HCT116 (cell line): Measurements from ENCODE around the gene FOXD1. TPM values are rescaled to one million over a fixed set of nuclear protein-coding genes. Genes with fewer than 3 reads are reported as not detected.

Experiments
- ATAC-seq: fragments of 200-7000 bp; cut with Tn5 transposase; 2 replicates; pipeline ENCODE4 v1.9.1; 2020; ENCODE audit warnings: mild to moderate bottlenecking, moderate library complexity
- BruUV-seq: library from RNA; stranded (reverse); fragments of 400-500 nt; replicated peaks from 2 replicates; lab custom pipeline; 2021; lab: Mats Ljungman, UMichigan
- CTCF ChIA-PET: fragments of 300-600 bp; sonication (Branson Sonifier 250); formaldehyde crosslinking; loops from one replicate; lab custom pipeline; 2021; ENCODE audit warnings: antibody characterized with exemption; lab: Charles Lee
- POLR2A ChIA-PET: fragments of 300-600, 350-600 bp; sonication (Branson Sonifier 250); formaldehyde crosslinking; loops from one replicate; lab custom pipeline; 2021; ENCODE audit warnings: antibody characterized with exemption; lab: Charles Lee
- RAD21 ChIA-PET, 2 experiments: fragments of 300-600 bp; sonication (Branson Sonifier 250); formaldehyde crosslinking; loops; one replicate each; lab custom pipeline; 2023; ENCODE audit warnings: low total read pairs in 2 of 2; ENCODE audit not compliant: uncharacterized antibody in 2 of 2, unreplicated experiment in 2 of 2, low non-redundant PET in 1 of 2; lab: Charles Lee
- DNase-seq: peaks from one replicate; pipeline ENCODE4 v3.0.0-alpha.2; 2010; ENCODE audit warnings: low read depth, low spot score
- H2AFZ ChIP-seq: fragments of 200-600 bp; shearing (Covaris generic), sonication (generic); 2 replicates; pipeline ENCODE4 v1.6.1; 2017; ENCODE audit warnings: low read depth, mixed run types, mixed read lengths, antibody characterized with exemption, low read length; ENCODE audit not compliant: poor library complexity, severe bottlenecking
- H3K27ac ChIP-seq: 2 replicates; pipeline ENCODE4 v1.5.1; 2012; ENCODE audit warnings: low read depth, low read length
- H3K27me3 ChIP-seq: fragments of 200-600 bp; sonication (generic); 2 replicates; pipeline ENCODE4 v1.6.1; 2016; ENCODE audit warnings: mixed run types, low read length, mixed read lengths; ENCODE audit not compliant: insufficient read depth
- H3K36me3 ChIP-seq, 2 experiments: fragments of 200-500 bp in 1 of 2; fragments of 200-600 bp in 1 of 2; sonication (Bioruptor generic) in 1 of 2; sonication (generic) in 1 of 2; 2 replicates each; pipeline versions ENCODE4 v1.5.1 to v1.6.1; 2014 to 2016; ENCODE audit warnings: low read length in 2 of 2, inconsistent platforms in 1 of 2, mixed read lengths in 1 of 2, mixed run types in 1 of 2; ENCODE audit not compliant: insufficient read depth in 2 of 2, control insufficient read depth in 1 of 2
- H3K4me1 ChIP-seq, 2 experiments: fragments of 200-600 bp in 1 of 2; sonication (generic) in 1 of 2; 2 replicates each; pipeline versions ENCODE4 v1.5.1 to v1.6.1; 2012 to 2017; ENCODE audit warnings: low read length in 2 of 2, inconsistent platforms in 1 of 2, mild to moderate bottlenecking in 1 of 2, mixed read lengths in 1 of 2, mixed run types in 1 of 2, moderate library complexity in 1 of 2; ENCODE audit not compliant: insufficient read depth in 2 of 2, control insufficient read depth in 1 of 2
- H3K4me2 ChIP-seq: fragments of 200-600 bp; sonication (generic); 2 replicates; pipeline ENCODE4 v1.6.1; 2017; ENCODE audit warnings: mixed run types, low read length, mixed read lengths
- H3K4me3 ChIP-seq, 2 experiments: fragments of 200-600 bp in 1 of 2; sonication (generic) in 1 of 2; replicated peaks in 1 of 2; 2 replicates each; pipeline ENCODE4 v1.5.1; 2011 to 2016; ENCODE audit warnings: low read length in 2 of 2, control low read depth in 1 of 2, low read depth in 1 of 2, mild to moderate bottlenecking in 1 of 2, mixed read lengths in 1 of 2, mixed run types in 1 of 2
- H3K79me2 ChIP-seq: fragments of 200-600 bp; sonication (generic); 2 replicates; pipeline ENCODE4 v1.6.1; 2017; ENCODE audit warnings: mild to moderate bottlenecking, mixed run types, low read length, moderate library complexity, mixed read lengths; ENCODE audit not compliant: insufficient read depth
- H3K9ac ChIP-seq: fragments of 200-600 bp; sonication (generic); 2 replicates; pipeline ENCODE4 v1.6.1; 2016; ENCODE audit warnings: low read length, mixed read lengths
- H3K9me2 ChIP-seq: fragments of 200-600 bp; sonication (generic), shearing (Covaris generic); 2 replicates; pipeline ENCODE4 v1.6.1; 2017; ENCODE audit warnings: mixed run types, mild to moderate bottlenecking, moderate library complexity; ENCODE audit not compliant: insufficient read depth
- H3K9me3 ChIP-seq, 2 experiments: fragments of 200-500 bp in 1 of 2; fragments of 200-600 bp in 1 of 2; sonication (Bioruptor generic) in 1 of 2; sonication (generic) in 1 of 2; 2 replicates each; pipeline ENCODE4 v1.6.1; 2014 to 2017; ENCODE audit warnings: low read length in 2 of 2, mixed read lengths in 2 of 2, inconsistent platforms in 1 of 2, low read depth in 1 of 2, mild to moderate bottlenecking in 1 of 2, mixed run types in 1 of 2, moderate library complexity in 1 of 2; ENCODE audit not compliant: control insufficient read depth in 1 of 2, insufficient read depth in 1 of 2
- H4K20me1 ChIP-seq: fragments of 200-600 bp; sonication (generic), shearing (Covaris generic); 2 replicates; pipeline ENCODE4 v1.6.1; 2017; ENCODE audit warnings: mixed run types, mild to moderate bottlenecking, moderate library complexity; ENCODE audit not compliant: insufficient read depth
- EZH2 ChIP-seq: fragments of 200-600 bp; sonication (generic); IDR thresholded peaks from 2 replicates; pipeline ENCODE4 v1.6.1; 2017; ENCODE audit warnings: antibody characterized with exemption, mixed run types
- FOSL1 ChIP-seq: IDR thresholded peaks from 2 replicates; pipeline ENCODE4 v1.6.1; 2012; ENCODE audit warnings: low read depth
- JUND ChIP-seq: IDR thresholded peaks from 2 replicates; pipeline ENCODE4 v1.6.1; 2012
- SP1 ChIP-seq: IDR thresholded peaks from 2 replicates; pipeline ENCODE4 v1.6.1; 2012; ENCODE audit warnings: low read depth
- TCF7L2 ChIP-seq: IDR thresholded peaks from 2 replicates; pipeline ENCODE4 v1.7.0; 2011; ENCODE audit warnings: borderline replicate concordance, inconsistent platforms; ENCODE audit not compliant: insufficient read depth, insufficient read length; ENCODE audit errors: extremely low read depth
- YY1 ChIP-seq: IDR thresholded peaks from 2 replicates; pipeline ENCODE4 v1.6.1; 2011; ENCODE audit warnings: low read length, low read depth, moderate library complexity, mild to moderate bottlenecking; ENCODE audit not compliant: insufficient replicate concordance; ENCODE audit errors: extremely low read depth
- ZFX ChIP-seq: fragments of 450-650 bp; IDR thresholded peaks from 2 replicates; pipeline ENCODE4 v1.6.1; 2017
- intact Hi-C: fragments of 100-400 bp; cut with micrococcal nuclease; formaldehyde crosslinking; loops from 2 replicates; pipeline ENCODE4 v1.10.0; 2022
- total RNA-seq: library from RNA; stranded (reverse); gene quantifications from one replicate; pipeline ENCODE4 v1.2.1, GENCODE V29; 2021; ENCODE audit not compliant: unreplicated experiment
- TF ChIP-seq, protein P1 (sequence below): IDR thresholded peaks from 2 replicates; pipeline ENCODE4 v1.6.1; 2012; ENCODE audit warnings: low read depth
- TF ChIP-seq, protein P2 (sequence below): IDR thresholded peaks from 2 replicates; pipeline ENCODE4 v1.6.1; 2012

FOXD1 gene
- total RNA-seq, 1 experiment from 2014 or later = 26.8 TPM

DNA sequence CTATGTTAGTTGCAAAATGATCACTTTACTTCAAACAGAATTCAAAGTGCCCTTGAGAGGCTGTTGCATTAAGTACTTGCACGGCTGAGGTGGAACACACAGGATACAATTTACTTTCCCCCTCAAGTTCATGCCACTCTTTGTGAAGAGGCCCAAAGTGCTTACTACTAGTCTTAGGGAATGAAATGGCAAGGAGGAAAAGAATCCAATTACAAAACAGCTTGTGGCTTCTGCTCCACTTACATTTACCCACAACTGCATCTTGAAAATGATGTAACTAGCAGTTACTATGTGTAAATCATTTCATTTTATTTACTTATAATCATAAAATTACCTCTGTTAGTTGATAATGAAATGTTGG is 14.6 kb downstream of the FOXD1 start (continued):
- TF ChIP-seq, protein P1, sequence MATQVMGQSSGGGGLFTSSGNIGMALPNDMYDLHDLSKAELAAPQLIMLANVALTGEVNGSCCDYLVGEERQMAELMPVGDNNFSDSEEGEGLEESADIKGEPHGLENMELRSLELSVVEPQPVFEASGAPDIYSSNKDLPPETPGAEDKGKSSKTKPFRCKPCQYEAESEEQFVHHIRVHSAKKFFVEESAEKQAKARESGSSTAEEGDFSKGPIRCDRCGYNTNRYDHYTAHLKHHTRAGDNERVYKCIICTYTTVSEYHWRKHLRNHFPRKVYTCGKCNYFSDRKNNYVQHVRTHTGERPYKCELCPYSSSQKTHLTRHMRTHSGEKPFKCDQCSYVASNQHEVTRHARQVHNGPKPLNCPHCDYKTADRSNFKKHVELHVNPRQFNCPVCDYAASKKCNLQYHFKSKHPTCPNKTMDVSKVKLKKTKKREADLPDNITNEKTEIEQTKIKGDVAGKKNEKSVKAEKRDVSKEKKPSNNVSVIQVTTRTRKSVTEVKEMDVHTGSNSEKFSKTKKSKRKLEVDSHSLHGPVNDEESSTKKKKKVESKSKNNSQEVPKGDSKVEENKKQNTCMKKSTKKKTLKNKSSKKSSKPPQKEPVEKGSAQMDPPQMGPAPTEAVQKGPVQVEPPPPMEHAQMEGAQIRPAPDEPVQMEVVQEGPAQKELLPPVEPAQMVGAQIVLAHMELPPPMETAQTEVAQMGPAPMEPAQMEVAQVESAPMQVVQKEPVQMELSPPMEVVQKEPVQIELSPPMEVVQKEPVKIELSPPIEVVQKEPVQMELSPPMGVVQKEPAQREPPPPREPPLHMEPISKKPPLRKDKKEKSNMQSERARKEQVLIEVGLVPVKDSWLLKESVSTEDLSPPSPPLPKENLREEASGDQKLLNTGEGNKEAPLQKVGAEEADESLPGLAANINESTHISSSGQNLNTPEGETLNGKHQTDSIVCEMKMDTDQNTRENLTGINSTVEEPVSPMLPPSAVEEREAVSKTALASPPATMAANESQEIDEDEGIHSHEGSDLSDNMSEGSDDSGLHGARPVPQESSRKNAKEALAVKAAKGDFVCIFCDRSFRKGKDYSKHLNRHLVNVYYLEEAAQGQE = no peak
- no peak for TF ChIP-seq TCF7L2
- TF ChIP-seq, protein P2, sequence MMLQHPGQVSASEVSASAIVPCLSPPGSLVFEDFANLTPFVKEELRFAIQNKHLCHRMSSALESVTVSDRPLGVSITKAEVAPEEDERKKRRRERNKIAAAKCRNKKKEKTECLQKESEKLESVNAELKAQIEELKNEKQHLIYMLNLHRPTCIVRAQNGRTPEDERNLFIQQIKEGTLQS = no peak
- no peak for TF ChIP-seq JUND
- TF ChIP-seq SP1 = no peak
- no peak for TF ChIP-seq ZFX

DNA sequence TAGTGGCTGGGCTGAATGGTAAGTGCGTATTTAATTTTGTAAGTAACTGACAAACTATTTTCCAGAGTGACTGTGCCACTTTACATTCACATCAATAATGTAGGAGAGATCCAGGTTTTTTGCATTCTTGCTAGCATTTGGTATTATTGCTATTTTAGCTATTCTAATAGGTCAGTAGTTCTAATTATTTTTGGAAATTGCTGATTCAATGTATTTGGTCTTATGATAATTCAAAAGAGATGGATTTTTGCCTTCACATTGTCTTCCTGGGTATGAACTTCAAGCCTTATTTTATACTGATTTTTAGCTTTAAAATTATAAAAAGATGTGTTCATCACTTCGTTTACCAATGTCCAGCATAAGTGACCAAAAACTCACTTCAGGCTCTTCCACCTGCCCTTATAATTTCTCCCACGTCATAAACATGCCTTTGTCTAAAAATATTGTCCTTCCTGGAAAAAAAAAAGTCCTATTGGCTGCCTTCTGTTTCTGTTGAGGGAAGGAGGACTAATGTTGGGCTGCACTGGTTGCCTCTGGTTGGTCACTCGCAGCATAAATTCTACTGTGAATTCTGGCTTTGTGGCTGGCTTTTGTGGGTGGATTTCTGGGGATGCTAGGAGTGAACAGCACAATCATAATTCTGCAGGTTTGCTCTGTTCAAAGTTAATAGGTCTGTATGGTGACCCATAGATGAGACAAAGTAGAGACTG is 15.2 kb downstream of the FOXD1 start:
- CTCF ChIA-PET = interaction anchor here (0.7 kb wide), 1 partner anchor 18 kb away, joined by 3 read pairs; no protein-coding TSS in a partner anchor
- H3K27me3 ChIP-seq = no peaks in the 10 kb centered on the region
- no peaks in the 10 kb centered on the region for H3K36me3 ChIP-seq
- DNase-seq (no peak), ATAC-seq (no peak)
- no peak overlapping the region for H3K27ac ChIP-seq
- H2AFZ ChIP-seq = no peak overlapping the region
- no peak overlapping the region for H3K9ac ChIP-seq
- H3K9me3 ChIP-seq = no peaks in the 10 kb centered on the region
- peaks cover 3 to 16% of the 10 kb centered on the region in 2 experiments; a peak in 2 of 4 replicates for H3K4me1 ChIP-seq
- H3K9me2 ChIP-seq = no peaks in the 10 kb centered on the region
- RAD21 ChIA-PET = no interaction called here
- no peak for TF ChIP-seq YY1
- TF ChIP-seq EZH2 = no peak
- no peak for TF ChIP-seq FOSL1
- no peak for TF ChIP-seq JUND
- POLR2A ChIA-PET = interaction anchor here (0.6 kb wide), 1 partner anchor 216 kb away, joined by 4 read pairs; no protein-coding TSS in a partner anchor
- H4K20me1 ChIP-seq = no peaks in the 10 kb centered on the region
- H3K4me2 ChIP-seq = no peak overlapping the region
- no peak overlapping the region for H3K4me3 ChIP-seq
- BruUV-seq = no TSS peak
- H3K79me2 ChIP-seq = no peaks in the 10 kb centered on the region
- intact Hi-C loops = no loop called here
